HEK293T (cell line): ENCODE data around the gene ADAM10.

Experiments used
- ARNT ChIP-seq: fragments of 450-650 bp; IDR thresholded peaks from 2 replicates; pipeline ENCODE4 v1.6.1; 2017; ENCODE audit warnings: mild to moderate bottlenecking
- BHLHE40 ChIP-seq: fragments of 450-650 bp; IDR thresholded peaks from 2 replicates; pipeline ENCODE4 v1.6.1; 2016; ENCODE audit warnings: mild to moderate bottlenecking, moderate library complexity, borderline replicate concordance
- FOXA1 ChIP-seq: fragments of 450-650 bp; IDR thresholded peaks from 2 replicates; pipeline ENCODE4 v1.6.1; 2016; ENCODE audit warnings: mild to moderate bottlenecking
- FOXK2 ChIP-seq: fragments of 450-650 bp; IDR thresholded peaks from 2 replicates; pipeline ENCODE4 v1.6.1; 2016; ENCODE audit warnings: mild to moderate bottlenecking
- FOXM1 ChIP-seq: fragments of 450-650 bp; IDR thresholded peaks from 2 replicates; pipeline ENCODE4 v1.6.1; 2017; ENCODE audit warnings: mild to moderate bottlenecking, borderline replicate concordance
- HDGF ChIP-seq: fragments of 450-650 bp; IDR thresholded peaks from 2 replicates; pipeline ENCODE4 v1.6.1; 2017; ENCODE audit warnings: antibody characterized with exemption, borderline replicate concordance
- L3MBTL2 ChIP-seq: fragments of 450-650 bp; conservative IDR thresholded peaks from 2 replicates; pipeline ENCODE4 v1.6.1; 2016; ENCODE audit warnings: mild to moderate bottlenecking
- LEF1 ChIP-seq: fragments of 450-650 bp; IDR thresholded peaks from 2 replicates; pipeline ENCODE4 v1.6.1; 2017; ENCODE audit warnings: mild to moderate bottlenecking, borderline replicate concordance
- SP1 ChIP-seq: fragments of 450-650 bp; IDR thresholded peaks from 2 replicates; pipeline ENCODE4 v1.6.1; 2017
- SUZ12 ChIP-seq: fragments of 450-650 bp; IDR thresholded peaks from 2 replicates; pipeline ENCODE4 v1.6.1; 2016; ENCODE audit warnings: mild to moderate bottlenecking
- TARDBP ChIP-seq: fragments of 450-650 bp; IDR thresholded peaks from 2 replicates; pipeline ENCODE4 v1.6.1; 2016
- ZNF384 ChIP-seq: fragments of 450-650 bp; IDR thresholded peaks from 2 replicates; pipeline ENCODE4 v1.6.1; 2016

DNA sequence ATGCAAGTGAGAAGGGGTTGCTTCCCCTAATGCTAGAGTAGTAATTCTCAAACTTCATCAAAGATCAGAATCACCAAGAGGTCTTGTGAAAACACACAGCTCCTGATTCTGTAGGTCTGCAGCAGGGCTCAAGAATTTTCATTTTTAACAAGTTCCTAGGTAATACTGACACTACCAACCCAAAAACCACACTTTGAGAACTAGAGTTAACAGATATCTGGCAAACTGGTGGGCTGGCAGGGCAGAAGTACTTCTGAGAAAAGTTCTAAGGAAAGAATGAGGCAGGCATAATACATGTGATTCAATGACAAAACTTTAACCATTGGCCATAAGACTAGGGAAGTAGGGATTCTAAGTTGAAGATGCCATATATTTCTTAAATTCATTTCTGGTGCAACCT is 12.8 kb upstream of the ADAM10 start:
- no peak for TF ChIP-seq BHLHE40
- no peak for TF ChIP-seq FOXA1
- no peak for TF ChIP-seq TARDBP
- no peak for TF ChIP-seq ARNT
- TF ChIP-seq HDGF, result no peak
- TF ChIP-seq FOXK2, result no peak
- no peak for TF ChIP-seq SP1
- no peak for TF ChIP-seq SUZ12
- no peak for TF ChIP-seq L3MBTL2
- TF ChIP-seq LEF1, result no peak
- no peak for TF ChIP-seq FOXM1
- no peak for TF ChIP-seq ZNF384
